ENCODE measurements around the gene OPA1.

The OPA1 gene

GRCh38 chr3:193714523-193715137 lies 121.6 kb downstream of the OPA1 start:
- TF ChIP-seq, protein P1, sequence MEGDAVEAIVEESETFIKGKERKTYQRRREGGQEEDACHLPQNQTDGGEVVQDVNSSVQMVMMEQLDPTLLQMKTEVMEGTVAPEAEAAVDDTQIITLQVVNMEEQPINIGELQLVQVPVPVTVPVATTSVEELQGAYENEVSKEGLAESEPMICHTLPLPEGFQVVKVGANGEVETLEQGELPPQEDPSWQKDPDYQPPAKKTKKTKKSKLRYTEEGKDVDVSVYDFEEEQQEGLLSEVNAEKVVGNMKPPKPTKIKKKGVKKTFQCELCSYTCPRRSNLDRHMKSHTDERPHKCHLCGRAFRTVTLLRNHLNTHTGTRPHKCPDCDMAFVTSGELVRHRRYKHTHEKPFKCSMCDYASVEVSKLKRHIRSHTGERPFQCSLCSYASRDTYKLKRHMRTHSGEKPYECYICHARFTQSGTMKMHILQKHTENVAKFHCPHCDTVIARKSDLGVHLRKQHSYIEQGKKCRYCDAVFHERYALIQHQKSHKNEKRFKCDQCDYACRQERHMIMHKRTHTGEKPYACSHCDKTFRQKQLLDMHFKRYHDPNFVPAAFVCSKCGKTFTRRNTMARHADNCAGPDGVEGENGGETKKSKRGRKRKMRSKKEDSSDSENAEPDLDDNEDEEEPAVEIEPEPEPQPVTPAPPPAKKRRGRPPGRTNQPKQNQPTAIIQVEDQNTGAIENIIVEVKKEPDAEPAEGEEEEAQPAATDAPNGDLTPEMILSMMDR (IDR thresholded peaks at IDR 0.05; ENCODE audit: low read depth, low read length): no peak
- no peak for DNase-seq
- Histone ChIP-seq H3K4me3 (ENCODE audit: low read depth, low read length) (no peak overlapping the region), H3K9me3 (ENCODE audit: severe bottlenecking) (no peaks in the 10 kb centered on the region), H3K36me3 (no peaks in the 10 kb centered on the region), H3K27me3 (ENCODE audit: insufficient read depth, low read depth, severe bottlenecking) (no peaks in the 10 kb centered on the region), H3K27ac (no peak overlapping the region)

DNA sequence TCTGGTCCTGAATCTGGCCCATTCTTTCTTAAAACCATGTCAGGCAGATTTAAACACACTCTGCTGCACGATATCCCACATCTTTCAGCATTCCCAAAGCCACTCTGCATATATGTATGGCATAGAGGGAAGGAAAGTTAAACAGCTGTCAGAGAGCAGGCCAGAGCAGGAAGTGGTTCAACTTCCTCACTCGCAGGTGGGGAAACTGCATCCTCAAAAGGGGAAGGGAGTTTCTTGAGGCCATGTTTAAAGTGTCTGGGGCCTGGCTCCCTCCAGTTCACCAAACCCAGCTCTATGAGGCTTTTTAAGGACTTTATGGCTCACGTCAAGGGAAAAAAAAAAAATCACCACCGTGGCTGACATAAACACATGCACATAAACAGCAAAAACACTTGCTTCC lies 123.1 kb downstream of the OPA1 start:
- H3K27me3 ChIP-seq (ENCODE audit: insufficient read depth, low read depth, severe bottlenecking): no peaks in the 10 kb centered on the region
- H3K4me3 ChIP-seq (ENCODE audit: low read depth, low read length): no peak overlapping the region
- TF ChIP-seq, protein P1 (IDR thresholded peaks at IDR 0.05; ENCODE audit: low read depth, low read length): no peak
- no peak overlapping the region for H3K27ac ChIP-seq
- no peaks in the 10 kb centered on the region for H3K36me3 ChIP-seq
- no peaks in the 10 kb centered on the region for H3K9me3 ChIP-seq (ENCODE audit: severe bottlenecking)
- DNase-seq: no peak

DNA sequence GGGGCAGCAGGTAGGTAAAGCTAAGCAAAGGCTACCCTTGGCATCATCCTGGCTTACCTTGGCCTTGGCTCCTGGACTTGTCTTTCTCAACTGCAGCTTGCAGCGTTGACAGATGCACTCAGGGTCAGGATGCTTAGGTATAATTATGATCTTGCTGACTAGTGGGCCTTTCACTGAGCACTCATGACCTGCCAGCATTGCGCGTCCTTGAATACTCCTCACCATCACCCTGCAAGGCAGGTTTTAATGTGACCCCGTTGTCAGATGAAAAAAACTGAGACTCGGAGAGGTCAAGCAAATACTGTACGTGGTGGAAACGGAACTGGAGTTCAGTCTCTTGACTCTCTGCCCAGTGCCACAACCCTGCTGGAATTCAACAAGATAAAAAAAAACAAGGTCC lies 126.7 kb downstream of the OPA1 start:
- TF ChIP-seq, protein P1 (IDR thresholded peaks at IDR 0.05; ENCODE audit: low read depth, low read length): no peak
- H3K9me3 ChIP-seq (ENCODE audit: severe bottlenecking): no peaks in the 10 kb centered on the region
- H3K27ac ChIP-seq: no peak overlapping the region
- H3K27me3 ChIP-seq (ENCODE audit: insufficient read depth, low read depth, severe bottlenecking): no peaks in the 10 kb centered on the region
- no peaks in the 10 kb centered on the region for H3K36me3 ChIP-seq
- DNase-seq: no peak
- no peak overlapping the region for H3K4me3 ChIP-seq (ENCODE audit: low read depth, low read length)

DNA sequence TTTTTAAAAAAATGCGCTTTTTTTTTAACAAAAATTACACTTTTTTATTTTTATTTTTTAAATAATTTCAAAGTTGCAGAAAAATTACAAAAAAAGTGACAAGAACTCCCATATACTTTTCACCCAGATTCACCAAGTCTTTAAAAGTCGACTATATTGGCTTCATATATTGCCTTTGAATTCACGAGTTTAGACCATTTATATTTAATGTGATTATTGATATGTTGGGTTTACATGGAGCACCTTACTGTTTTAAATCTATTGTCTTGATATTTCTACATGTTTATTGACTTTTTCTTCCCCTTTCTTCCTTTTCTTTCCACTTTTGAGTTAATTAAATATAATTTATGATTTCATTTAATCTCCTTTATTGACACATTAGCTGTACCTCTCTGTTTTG lies 127.2 kb downstream of the OPA1 start:
- Histone ChIP-seq H3K27ac (no peak overlapping the region), H3K36me3 (no peaks in the 10 kb centered on the region), H3K9me3 (ENCODE audit: severe bottlenecking) (no peaks in the 10 kb centered on the region), H3K27me3 (ENCODE audit: insufficient read depth, low read depth, severe bottlenecking) (no peaks in the 10 kb centered on the region), H3K4me3 (ENCODE audit: low read depth, low read length) (no peak overlapping the region)
- DNase-seq: no peak
- TF ChIP-seq, protein P1 (IDR thresholded peaks at IDR 0.05; ENCODE audit: low read depth, low read length): no peak

DNA sequence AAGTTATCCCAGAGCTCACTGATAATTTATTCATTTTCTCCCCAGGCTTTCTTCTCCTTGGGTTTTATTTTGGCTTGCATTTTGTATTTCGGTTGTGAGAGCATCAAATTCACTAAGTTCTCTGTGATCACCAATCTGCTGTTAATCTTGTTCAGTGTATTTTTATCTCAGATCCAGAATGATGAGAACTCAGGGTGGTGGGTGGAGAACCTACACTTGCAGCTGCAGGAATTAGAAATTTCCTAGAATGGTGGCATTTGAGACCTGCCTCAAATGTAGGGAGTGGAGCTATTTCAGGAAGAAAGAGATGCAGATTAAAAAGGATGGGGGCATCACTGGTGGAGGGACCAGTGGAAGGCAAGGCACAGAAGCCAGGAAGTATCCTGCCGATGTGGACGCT lies 129.6 kb downstream of the OPA1 start:
- TF ChIP-seq, protein P1 (IDR thresholded peaks at IDR 0.05; ENCODE audit: low read depth, low read length): no peak
- no peak overlapping the region for H3K4me3 ChIP-seq (ENCODE audit: low read depth, low read length)
- no peaks in the 10 kb centered on the region for H3K27me3 ChIP-seq (ENCODE audit: insufficient read depth, low read depth, severe bottlenecking)
- no peak overlapping the region for H3K27ac ChIP-seq
- H3K9me3 ChIP-seq (ENCODE audit: severe bottlenecking): no peaks in the 10 kb centered on the region
- no peak for DNase-seq
- no peaks in the 10 kb centered on the region for H3K36me3 ChIP-seq

- no peak for DNase-seq
- no peaks in the 10 kb centered on the region for H3K9me3 ChIP-seq (ENCODE audit: severe bottlenecking)
- H3K4me3 ChIP-seq (ENCODE audit: low read depth, low read length): no peak overlapping the region
- H3K27me3 ChIP-seq (ENCODE audit: insufficient read depth, low read depth, severe bottlenecking): no peaks in the 10 kb centered on the region
- TF ChIP-seq, protein P1 (IDR thresholded peaks at IDR 0.05; ENCODE audit: low read depth, low read length): no peak
- H3K36me3 ChIP-seq: no peaks in the 10 kb centered on the region
- H3K27ac ChIP-seq: no peak overlapping the region
Measured at GRCh38 chr3:193727089-193727488, 134.1 kb downstream of the OPA1 start.

Measured in WERI-Rb-1 (cell line).